Transverse colon (tissue), 4 donors: ENCODE measurements around the gene KRTAP10-10. TPM values are rescaled to one million over a fixed set of nuclear protein-coding genes. Genes with fewer than 3 reads are reported as not detected.

Experiments
- DNase-seq: peaks from one replicate; pipeline ENCODE4 v3.0.0-alpha.2; 2019
- H3K27ac ChIP-seq, 4 donors: fragments of 200-600 bp; sonication (generic); 2 replicates each; pipeline ENCODE4 v1.5.1; 2016 to 2018; ENCODE audit warnings: inconsistent platforms in 4 of 4
- H3K27me3 ChIP-seq: fragments of 200-600 bp; sonication (generic); 2 replicates; pipeline ENCODE4 v1.5.1; 2017; ENCODE audit warnings: inconsistent platforms
- H3K36me3 ChIP-seq, 4 donors: fragments of 200-600 bp; sonication (generic); 2 replicates each; pipeline ENCODE4 v1.5.1; 2017 to 2019; ENCODE audit warnings: inconsistent platforms in 4 of 4
- H3K4me1 ChIP-seq, 4 donors: fragments of 200-600 bp; sonication (generic); 2 replicates each; pipeline ENCODE4 v1.5.1; 2017 to 2020; ENCODE audit warnings: inconsistent platforms in 4 of 4
- H3K4me3 ChIP-seq, 4 donors: fragments of 200-600 bp; sonication (generic); 1 replicate in 1 of 4; 2 replicates in 3 of 4; pipeline versions ENCODE4 v1.5.1 to v1.6.1; 2017 to 2019; ENCODE audit warnings: inconsistent platforms in 4 of 4
- H3K9me3 ChIP-seq, 2 donors: fragments of 200-600 bp; sonication (generic); 2 replicates each; pipeline ENCODE4 v1.5.1; 2017 to 2019; ENCODE audit warnings: inconsistent platforms in 2 of 2
- CTCF ChIP-seq, 5 experiments: fragments of 200-600 bp in 3 of 5; fragments of 450-650 bp in 2 of 5; sonication (generic) in 3 of 5; IDR thresholded peaks; 1 replicate in 2 of 5; 2 replicates in 3 of 5; pipeline ENCODE4 v1.5.1; 2016 to 2017; ENCODE audit warnings: antibody characterized with exemption in 5 of 5, inconsistent platforms in 3 of 5, mild to moderate bottlenecking in 2 of 5, moderate library complexity in 1 of 5
- EP300 ChIP-seq: sonication (generic); formaldehyde crosslinking; IDR thresholded peaks from one replicate; pipeline ENCODE4 v1.6.1; 2017; ENCODE audit warnings: antibody characterized with exemption, low read depth
- POLR2A ChIP-seq: fragments of 450-650 bp; IDR thresholded peaks from one replicate; pipeline ENCODE4 v1.6.1; 2016; ENCODE audit warnings: antibody characterized with exemption, mild to moderate bottlenecking, moderate library complexity
- POLR2AphosphoS5 ChIP-seq, 3 donors: sonication (generic); formaldehyde crosslinking; IDR thresholded peaks; one replicate each; pipeline ENCODE4 v1.6.1; 2016; ENCODE audit warnings: antibody characterized with exemption in 3 of 3
- WGBS, 2 donors: methylation state at CpG; one replicate each; pipeline ENCODE4 v1.1.5; 2018; ENCODE audit warnings: low coverage in 1 of 2; 5-methylcytosine and 5-hydroxymethylcytosine counted together
- in situ Hi-C, 4 donors: fragments of 200-750 bp; cut with MboI; loops; one replicate each; pipeline versions ENCODE4 v1.15.0 to v1.15.1; 2017; ENCODE audit warnings: low sequenced_read_pairs in 3 of 4, low pct_ligation_motif_present in 1 of 4, low pct_unique_long_range_greater_than_20kb in 1 of 4
- intact Hi-C: fragments of 100-400 bp; cut with DNase I; formaldehyde crosslinking; loops from one replicate; pipeline ENCODE4 v1.15.1; 2023; ENCODE audit warnings: low total_unique reads
- total RNA-seq, 4 donors: library from RNA; depleted of rRNA; stranded (reverse); fragments of >200 nt; gene quantifications; one replicate each; pipeline ENCODE4 v1.1.0, GENCODE V29; 2016

The KRTAP10-10 gene
- total RNA-seq, 4 donors from 2014 or later, result not detected

DNA sequence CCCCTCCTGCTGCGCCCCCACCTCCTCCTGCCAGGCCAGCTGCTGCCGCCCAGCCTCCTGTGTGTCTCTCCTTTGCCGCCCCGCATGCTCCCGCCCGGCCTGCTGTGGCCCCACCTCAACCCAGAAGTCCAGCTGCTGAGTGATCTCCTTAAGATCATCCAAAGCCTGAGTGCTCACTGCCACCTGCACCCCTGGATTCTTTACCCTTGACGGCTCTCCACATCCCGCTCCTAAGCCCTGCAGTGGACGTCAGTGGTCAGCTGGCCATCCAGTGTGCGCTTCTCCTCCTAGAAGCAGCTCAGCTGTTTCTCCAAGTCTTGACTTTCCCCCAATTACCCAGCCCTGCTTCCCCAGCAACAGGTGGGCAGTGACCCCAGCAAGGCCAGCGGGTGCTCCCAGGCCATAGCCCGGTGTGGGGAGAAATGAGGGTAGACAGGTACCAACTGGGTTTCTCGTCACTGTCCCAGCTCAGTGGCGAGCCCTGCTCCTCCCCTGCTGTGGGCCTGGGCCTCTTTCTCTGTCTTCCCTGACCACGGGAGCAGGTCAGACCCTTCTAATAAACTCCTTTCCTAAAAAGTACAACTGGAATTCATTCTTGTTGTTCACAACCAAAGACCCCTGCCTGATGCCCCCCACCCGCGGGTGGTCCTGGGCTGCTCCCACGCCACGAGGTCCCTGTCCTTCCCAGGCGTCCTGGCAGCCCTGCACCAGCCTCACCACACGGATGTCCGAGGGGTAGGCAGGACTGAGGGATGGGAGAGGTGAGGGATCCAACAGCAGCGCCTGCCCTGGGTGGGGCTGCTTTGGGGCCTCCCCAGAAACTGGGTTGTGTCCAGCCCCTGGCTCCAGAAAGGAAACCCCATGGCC is 35.3 kb upstream of the KRTAP10-10 start:
- Histone ChIP-seq H3K4me1 (no peaks in the 10 kb centered on the region), H3K9me3 (peaks cover 0 to 5% of the 10 kb centered on the region in 2 donors), H3K27ac (no peak overlapping the region), H3K27me3 (peaks cover 41% of the 10 kb centered on the region), H3K4me3 (no peak overlapping the region), H3K36me3 (no peaks in the 10 kb centered on the region)
- in situ Hi-C loops (no loop called here), intact Hi-C loops (no loop called here)
- TF ChIP-seq POLR2AphosphoS5 (IDR thresholded peaks at IDR 0.05), result no peak
- TF ChIP-seq CTCF (IDR thresholded peaks at IDR 0.05), result no peak
- TF ChIP-seq EP300, result no peak
- TF ChIP-seq POLR2A, result no peak
- WGBS, 2 donors, result 71 to 83% methylated on average over 3 to 22 of the region's 23 CpGs
- no peak for DNase-seq

- H3K4me3 ChIP-seq, result no peak overlapping the region
- H3K9me3 ChIP-seq, result peaks cover 0 to 5% of the 10 kb centered on the region in 2 donors
- H3K4me1 ChIP-seq, result no peaks in the 10 kb centered on the region
- in situ Hi-C loops (no loop called here), intact Hi-C loops (no loop called here)
- DNase-seq, result no peak
- WGBS, 2 donors, result 68% methylated on average over 20 of the region's 21 CpGs; no CpG with 5 or more reads in 1 of the 2 donors
- H3K27ac ChIP-seq, result no peak overlapping the region
- no peaks in the 10 kb centered on the region for H3K36me3 ChIP-seq
- peaks cover 45% of the 10 kb centered on the region for H3K27me3 ChIP-seq
- TF ChIP-seq EP300 (no peak), POLR2A (no peak), CTCF (IDR thresholded peaks at IDR 0.05) (no peak), POLR2AphosphoS5 (IDR thresholded peaks at IDR 0.05) (no peak)
Measured at GRCh38 chr21:44602463-44602850, 34.7 kb upstream of the KRTAP10-10 start.

DNA sequence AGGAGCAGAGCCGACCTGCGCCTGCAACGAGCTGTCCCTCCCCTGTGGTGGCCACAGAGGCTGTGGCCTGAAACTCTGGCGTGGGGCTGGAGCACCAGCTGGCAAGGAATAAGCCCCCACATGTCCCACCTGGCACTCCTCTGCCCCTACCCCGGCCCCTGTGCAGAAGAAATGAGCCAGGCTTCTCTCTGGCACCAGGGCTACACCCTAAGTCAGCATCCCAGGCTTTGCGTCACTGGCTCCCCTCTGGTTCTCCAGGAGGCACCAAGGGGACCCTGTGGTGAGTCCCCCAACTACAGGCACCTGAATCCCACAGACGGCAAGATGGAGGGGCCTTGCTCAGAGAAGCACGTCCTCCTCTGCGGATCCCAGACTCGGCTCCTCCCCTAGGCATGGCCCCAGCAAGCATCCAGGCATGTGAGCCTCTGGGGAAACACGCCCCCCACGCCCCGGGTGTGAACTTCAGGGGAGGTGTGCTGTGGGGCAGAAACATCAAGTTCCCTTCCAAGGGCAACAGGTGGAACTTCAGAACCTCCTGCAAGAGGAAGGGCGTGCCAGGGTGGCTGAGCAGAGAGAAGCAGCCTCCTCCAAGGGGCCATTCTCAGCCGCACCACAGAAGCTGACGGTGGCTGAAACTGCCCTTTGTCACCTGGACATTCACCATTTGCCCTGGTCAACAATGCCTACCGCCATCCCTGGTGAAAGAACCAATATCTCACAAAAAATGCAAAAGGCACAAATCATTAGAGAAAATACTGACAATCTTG is 33.9 kb upstream of the KRTAP10-10 start:
- peaks cover 46% of the 10 kb centered on the region for H3K27me3 ChIP-seq
- DNase-seq, result no peak
- no peak for TF ChIP-seq EP300
- no peak for TF ChIP-seq POLR2AphosphoS5 (IDR thresholded peaks at IDR 0.05)
- no peak for TF ChIP-seq POLR2A
- no peak for TF ChIP-seq CTCF (IDR thresholded peaks at IDR 0.05)
- intact Hi-C loops, result no loop called here
- no peak overlapping the region for H3K27ac ChIP-seq
- in situ Hi-C loops, result no loop called here
- no peaks in the 10 kb centered on the region for H3K4me1 ChIP-seq
- peaks cover 0 to 5% of the 10 kb centered on the region in 2 donors for H3K9me3 ChIP-seq
- no peak overlapping the region for H3K4me3 ChIP-seq
- H3K36me3 ChIP-seq, result no peaks in the 10 kb centered on the region
- 49% methylated on average over 17 of the region's 17 CpGs; no CpG with 5 or more reads in 1 of the 2 donors for WGBS, 2 donors

DNA sequence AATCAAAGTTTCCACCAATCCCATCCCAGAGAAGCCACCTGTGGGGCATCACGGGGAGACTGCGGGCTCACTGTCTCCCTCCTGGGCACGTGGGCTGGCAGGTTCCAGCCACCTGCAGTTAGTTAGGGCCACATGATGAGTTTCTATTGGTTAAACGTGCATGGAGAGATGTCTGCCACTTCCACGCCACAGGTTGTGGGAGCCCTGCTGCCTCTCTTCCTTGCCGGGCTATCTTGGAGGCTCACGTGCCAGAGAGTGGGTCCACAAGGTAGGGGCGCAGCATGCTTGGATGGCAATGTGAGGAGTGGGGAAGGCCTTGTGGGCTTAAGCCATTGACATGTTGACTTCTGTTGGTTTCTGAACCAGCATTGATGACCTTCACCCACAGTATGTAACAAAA is 33.2 kb upstream of the KRTAP10-10 start:
- H3K4me1 ChIP-seq, result no peaks in the 10 kb centered on the region
- DNase-seq, result no peak
- no peak overlapping the region for H3K4me3 ChIP-seq
- 77 to 82% methylated on average over 6 to 8 of the region's 8 CpGs for WGBS, 2 donors
- H3K27ac ChIP-seq, result no peak overlapping the region
- no peaks in the 10 kb centered on the region for H3K9me3 ChIP-seq
- H3K36me3 ChIP-seq, result no peaks in the 10 kb centered on the region
- TF ChIP-seq POLR2A (no peak), CTCF (IDR thresholded peaks at IDR 0.05) (no peak), EP300 (no peak), POLR2AphosphoS5 (IDR thresholded peaks at IDR 0.05) (no peak)
- intact Hi-C loops (no loop called here), in situ Hi-C loops (no loop called here)
- peaks cover 43% of the 10 kb centered on the region for H3K27me3 ChIP-seq
